ENCODE results near the gene AURKAIP1. TPM values are rescaled to one million over a fixed set of nuclear protein-coding genes. Genes with fewer than 3 reads are reported as not detected.
A peak's percentile ranks its signal among the peaks of the same experiment; 100 is the strongest.

The AURKAIP1 gene
- total RNA-seq, 2 donors from 2014 or later, result 175 to 212 TPM

DNA sequence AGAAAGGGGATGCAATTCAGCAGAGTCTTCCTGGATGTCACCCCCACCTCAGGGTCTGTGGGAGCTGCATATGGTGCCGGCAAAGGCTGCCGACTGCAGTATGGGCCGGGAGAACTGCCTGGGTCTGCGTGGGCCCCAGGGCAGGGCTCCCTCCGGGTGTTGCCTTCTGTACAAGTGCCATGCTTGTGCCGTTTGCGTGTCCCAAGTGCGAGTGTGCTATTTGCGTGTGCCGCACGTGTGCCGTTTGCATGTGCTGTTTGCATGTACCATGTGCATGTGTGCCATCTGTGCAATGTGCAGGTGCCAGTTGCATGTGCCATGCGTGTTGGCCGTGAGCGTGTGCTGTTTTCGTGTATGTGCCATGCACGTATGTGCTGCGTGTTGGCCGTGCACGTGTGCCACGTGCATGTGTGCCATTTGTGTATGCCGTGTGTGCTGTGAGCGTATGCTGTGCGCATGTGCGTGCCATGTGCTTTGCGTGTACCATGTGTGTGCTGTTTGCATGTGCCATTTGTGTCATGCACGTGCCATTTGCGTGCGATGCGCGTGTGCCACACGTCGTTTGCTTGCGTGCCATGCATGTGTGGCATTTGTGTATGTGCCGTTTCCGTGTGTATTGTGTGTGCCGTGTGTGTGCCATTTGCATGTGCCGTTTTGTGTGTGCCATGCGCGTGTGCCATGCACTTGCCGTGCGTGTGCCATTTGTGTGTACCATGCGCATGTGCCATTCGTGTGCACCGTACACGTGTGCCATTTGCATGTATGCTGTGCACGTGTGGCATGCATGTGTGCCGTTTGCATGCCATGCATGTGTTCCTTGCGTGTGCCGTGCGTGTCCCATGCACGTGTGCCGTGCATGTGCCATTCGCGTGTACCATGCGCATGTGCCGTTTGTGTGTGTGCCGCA is 45.5 kb downstream of the AURKAIP1 start:
- intact Hi-C loops (cut with DNase I, micrococcal nuclease), result no loop called here
- ATAC-seq (no peak), DNase-seq (no peak)

- no peak for DNase-seq
- ATAC-seq, result no peak
- intact Hi-C loops (cut with DNase I, micrococcal nuclease), result no loop called here
Measured at GRCh38 chr1:1328254-1328653, 46.8 kb downstream of the AURKAIP1 start.

- ATAC-seq (no peak), DNase-seq (no peak)
- intact Hi-C loops (cut with DNase I, micrococcal nuclease), result no loop called here
Measured at GRCh38 chr1:1327291-1327690, 47.7 kb downstream of the AURKAIP1 start.

- intact Hi-C loops (cut with DNase I, micrococcal nuclease), result no loop called here
- no peak for ATAC-seq
Measured at GRCh38 chr1:1326075-1326605, 48.9 kb downstream of the AURKAIP1 start.

DNA sequence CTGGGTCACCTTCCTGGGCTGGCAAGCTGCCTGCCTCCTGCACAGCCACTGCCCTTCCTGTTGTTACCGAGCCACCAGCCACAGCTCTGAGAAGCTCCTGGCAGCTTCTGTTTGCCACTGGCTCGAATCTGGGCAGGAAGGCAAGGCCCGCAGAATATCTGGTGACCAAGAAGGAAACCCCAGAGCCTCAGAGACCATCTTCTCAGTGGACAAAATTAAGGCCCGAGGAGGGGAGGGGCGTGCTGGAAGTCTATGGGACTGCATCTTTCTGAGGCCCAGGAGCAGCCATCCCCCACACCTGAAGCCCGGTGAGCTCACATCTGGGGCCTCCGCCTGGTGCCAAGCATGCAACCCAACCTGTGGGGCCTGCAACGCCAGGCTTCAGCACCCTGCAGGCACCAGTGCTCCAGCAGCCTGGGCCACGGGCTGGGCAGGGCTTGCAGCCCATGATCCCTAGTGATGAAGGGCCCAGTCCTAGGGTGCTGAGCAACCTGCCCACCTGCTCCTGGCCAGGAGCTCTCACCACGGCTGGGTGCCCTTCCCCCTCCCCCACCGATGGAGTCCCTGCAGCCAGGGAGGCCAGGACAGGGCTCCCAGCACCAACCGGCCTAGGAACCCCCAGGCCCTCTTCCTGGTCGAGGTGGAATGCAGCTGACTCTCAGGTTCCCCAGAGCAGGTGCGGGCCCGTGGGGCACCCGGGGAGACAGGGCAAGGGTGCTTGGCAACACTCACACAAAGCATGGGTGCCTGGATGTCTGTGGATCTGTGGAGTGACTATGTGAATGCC is 49.5 kb downstream of the AURKAIP1 start:
- ATAC-seq, result peak; percentile 65
- peak; percentile 71 for DNase-seq
- intact Hi-C loops (cut with DNase I, micrococcal nuclease), result no loop called here

More at GRCh38 chr1:1326075-1326605, 48.9 kb downstream of the AURKAIP1 start:
- no peak for DNase-seq

- ATAC-seq (peak; percentile 85), DNase-seq (peak; percentile 93 to 96)
- intact Hi-C loops (cut with DNase I, micrococcal nuclease), result no loop called here
Measured at GRCh38 chr1:1324524-1325287, 50.3 kb downstream of the AURKAIP1 start, which contains the start of the genes CPTP and INTS11. Gene CPTP, plus strand, starts transcription at chr1:1324802. Its CDS starts 2,109 bp downstream, at chr1:1326911. Gene INTS11, minus strand, starts transcription at chr1:1324660. Its CDS starts 52 bp downstream, at chr1:1324608.

GRCh38 chr1:1324084-1324523 is 50.9 kb downstream of the AURKAIP1 start:
- ATAC-seq (no peak), DNase-seq (no peak)
- intact Hi-C loops (cut with DNase I, micrococcal nuclease), result no loop called here

Small RNA genes within 50 kb of the gene (microRNA-seq; reads per million reads assigned to microRNA genes)
- gene MIR6808, result 0.53 to 1.4 reads per million in 2 donors

Other genes starting within 250 kb of the AURKAIP1 start
- gene TTLL10, start 201.3 kb downstream of the AURKAIP1 start, total RNA-seq, result 1 to 10 TPM; 1.2 to 3.0 TPM
- gene TNFRSF18, start 168.6 kb downstream of the AURKAIP1 start, total RNA-seq, result 1 to 10 TPM in 1 of 2 donors, under 1 TPM in 1; 0.64 to 3.7 TPM
- 1 to 10 TPM in 1 of 2 donors, under 1 TPM in 1; 0.55 to 1.3 TPM for gene TNFRSF4, start 161.1 kb downstream of the AURKAIP1 start, total RNA-seq
- 100 to 1,000 TPM; 235 to 273 TPM for gene SDF4, start 143.2 kb downstream of the AURKAIP1 start, total RNA-seq
- gene B3GALT6, start 143.0 kb downstream of the AURKAIP1 start, total RNA-seq, result 1 to 10 TPM; 8.2 to 9.6 TPM
- gene C1QTNF12, start 128.5 kb downstream of the AURKAIP1 start, total RNA-seq, result 10 to 100 TPM; 40.0 to 71.6 TPM
- 10 to 100 TPM; 46.3 to 56.3 TPM for gene UBE2J2, start 101.4 kb downstream of the AURKAIP1 start, total RNA-seq
- gene SCNN1D, start 94.8 kb downstream of the AURKAIP1 start, total RNA-seq, result 1 to 10 TPM; 1.5 to 1.6 TPM
- gene ACAP3, start 67.3 kb downstream of the AURKAIP1 start, total RNA-seq, result 10 to 100 TPM; 49.2 to 58.7 TPM
- 10 to 100 TPM; 15.5 to 18.7 TPM for gene PUSL1, start 66.6 kb downstream of the AURKAIP1 start, total RNA-seq
- 10 to 100 TPM; 80.6 to 94.2 TPM for gene INTS11, start 50.5 kb downstream of the AURKAIP1 start, total RNA-seq
- gene CPTP, start 50.4 kb downstream of the AURKAIP1 start, total RNA-seq, result 10 to 100 TPM; 67.3 to 86.7 TPM
- gene TAS1R3, start 43.9 kb downstream of the AURKAIP1 start, total RNA-seq, result under 1 TPM; 0.67 to 0.89 TPM
- gene DVL1, start 25.8 kb downstream of the AURKAIP1 start, total RNA-seq, result 10 to 100 TPM; 57.2 to 69.0 TPM
- 10 to 100 TPM in 1 of 2 donors, 1 to 10 TPM in 1; 8.5 to 20.7 TPM for gene MXRA8, start 16.7 kb downstream of the AURKAIP1 start, total RNA-seq
- 100 to 1,000 TPM; 115 to 129 TPM for gene CCNL2, start 24.1 kb upstream of the AURKAIP1 start, total RNA-seq
- gene MRPL20, start 32.1 kb upstream of the AURKAIP1 start, total RNA-seq, result 10 to 100 TPM; 82.1 to 96.7 TPM
- 1 to 10 TPM in 1 of 2 donors, under 1 TPM in 1; 0.76 to 2.7 TPM for gene ANKRD65, start 46.1 kb upstream of the AURKAIP1 start, total RNA-seq
- gene VWA1, start 60.5 kb upstream of the AURKAIP1 start, total RNA-seq, result 10 to 100 TPM; 40.1 to 81.5 TPM
- under 1 TPM; 0.49 to 0.87 TPM for gene ATAD3C, start 74.5 kb upstream of the AURKAIP1 start, total RNA-seq
- gene ATAD3B, start 96.6 kb upstream of the AURKAIP1 start, total RNA-seq, result 10 to 100 TPM; 15.2 to 16.4 TPM
- gene ATAD3A, start 137.0 kb upstream of the AURKAIP1 start, total RNA-seq, result 10 to 100 TPM; 20.7 to 29.6 TPM
- 1 to 10 TPM in 1 of 2 donors, under 1 TPM in 1; 0.67 to 2.6 TPM for gene TMEM240, start 165.4 kb upstream of the AURKAIP1 start, total RNA-seq
- gene SSU72, start 199.7 kb upstream of the AURKAIP1 start, total RNA-seq, result 100 to 1,000 TPM; 118 to 130 TPM
- 1 to 10 TPM; 3.1 to 3.3 TPM for gene FNDC10, start 224.9 kb upstream of the AURKAIP1 start, total RNA-seq
- 10 to 100 TPM; 84.8 to 86.1 TPM for gene MIB2, start 240.3 kb upstream of the AURKAIP1 start, total RNA-seq

Measured in left colon (tissue), 2 donors.